Large intestine (tissue), 3 donors: ENCODE data around the gene BMP2. TPM values are rescaled to one million over a fixed set of nuclear protein-coding genes. Genes with fewer than 3 reads are reported as not detected.

ENCODE experiments used
- DNase-seq, 2 donors: peaks; one replicate each; pipeline versions ENCODE4 v3.0.0 to v3.0.0-alpha.2; 2013
- H3K27ac ChIP-seq: one replicate; pipeline ENCODE4 v1.5.1; 2013; ENCODE audit warnings: low read length
- H3K27me3 ChIP-seq: 2 replicates; pipeline ENCODE4 v1.6.1; 2013; ENCODE audit warnings: low read length; ENCODE audit not compliant: control insufficient read depth, insufficient read depth
- H3K36me3 ChIP-seq: 2 replicates; pipeline ENCODE4 v1.6.1; 2013; ENCODE audit warnings: low read length; ENCODE audit not compliant: control insufficient read depth, insufficient read depth
- H3K4me1 ChIP-seq: one replicate; pipeline ENCODE4 v1.6.1; 2013; ENCODE audit warnings: low read length; ENCODE audit not compliant: control insufficient read depth, insufficient read depth
- H3K4me3 ChIP-seq: one replicate; pipeline ENCODE4 v1.5.1; 2013; ENCODE audit warnings: low read length
- H3K9me3 ChIP-seq: one replicate; pipeline ENCODE4 v1.6.1; 2013; ENCODE audit warnings: mild to moderate bottlenecking, low read depth, low read length, moderate library complexity; ENCODE audit not compliant: control insufficient read depth
- WGBS: methylation state at CpG from one replicate; pipeline ENCODE4 v1.1.5; 2013; ENCODE audit warnings: low lambda C conversion rate; ENCODE audit not compliant: insufficient coverage; 5-methylcytosine and 5-hydroxymethylcytosine counted together
- polyA plus RNA-seq: library from polyadenylated mRNA; unstranded; fragments of 120-200 nt; gene quantifications from one replicate; pipeline ENCODE4 v1.2.1, GENCODE V29; 2013

BMP2 gene
- polyA plus RNA-seq, 1 donor, result 15.2 TPM

GRCh38 chr20:6828794-6829423 is 61.4 kb downstream of the BMP2 start:
- WGBS, result no CpG with 5 or more reads among the region's 1 CpG
- no peaks in the 10 kb centered on the region for H3K36me3 ChIP-seq
- H3K27ac ChIP-seq, result no peak overlapping the region
- no peak overlapping the region for H3K4me3 ChIP-seq
- peak; percentile 52 to 56 for DNase-seq
- H3K27me3 ChIP-seq, result no peaks in the 10 kb centered on the region
- H3K4me1 ChIP-seq, result no peaks in the 10 kb centered on the region
- H3K9me3 ChIP-seq, result no peaks in the 10 kb centered on the region

- no peak overlapping the region for H3K4me3 ChIP-seq
- H3K27me3 ChIP-seq, result no peaks in the 10 kb centered on the region
- peak; percentile 4 to 13 for DNase-seq
- H3K4me1 ChIP-seq, result no peaks in the 10 kb centered on the region
- H3K27ac ChIP-seq, result no peak overlapping the region
- H3K9me3 ChIP-seq, result no peaks in the 10 kb centered on the region
- no peaks in the 10 kb centered on the region for H3K36me3 ChIP-seq
- 67% methylated on average over 1 of the region's 1 CpG for WGBS
Observed at GRCh38 chr20:6829510-6830116, 62.1 kb downstream of the BMP2 start.
